SK-MEL-5 (cell line): ENCODE measurements around the gene DLX1. TPM values are rescaled to one million over a fixed set of nuclear protein-coding genes. Genes with fewer than 3 reads are reported as not detected.

Experiments
- DNase-seq: peaks from one replicate; pipeline ENCODE4 v3.0.0-alpha.2; 2016; ENCODE audit warnings: low read depth, low spot score
- in situ Hi-C: cut with HindIII; loops from 2 replicates; pipeline ENCODE4 v1.10.0; 2016; ENCODE audit warnings: low sequenced_read_pairs, high pct_unique_total_duplicates, low pct_unique_long_range_greater_than_20kb
- polyA plus RNA-seq, 2 experiments: library from polyadenylated mRNA; depleted of rRNA; stranded (reverse); fragments of >200 nt; gene quantifications; 2 replicates each; pipeline ENCODE4 v1.2.3, GENCODE V29; 2015
- total RNA-seq: library from RNA; depleted of rRNA; stranded (reverse); fragments of >200 nt; shearing (Covaris generic); gene quantifications from 2 replicates; pipeline ENCODE4 v1.2.3, GENCODE V29; 2014; rRNA removed

DLX1 gene
- total RNA-seq = 3.6 and 4.8 TPM in 2 replicates
- polyA plus RNA-seq (2015; cell fraction: cytosol; rRNA removed) = 24.8 and 33.3 TPM in 2 replicates
- 53.0 and 79.0 TPM in 2 replicates for polyA plus RNA-seq (2015; cell fraction: nucleus; rRNA removed)

- no peak for DNase-seq
- in situ Hi-C loops = loop anchor here (25.0 kb wide), 1 partner anchor 123 kb away; no protein-coding TSS in a partner anchor
These were observed at the start of gene DLX1 for GRCh38 chr2:172085460-172086159. Gene DLX1 (plus strand): TSS chr2:172085507. CDS start chr2:172085678, 171 bp downstream.

GRCh38 chr2:172038121-172038520 lies 47.2 kb upstream of the DLX1 start:
- no peak for DNase-seq
- in situ Hi-C loops = no loop called here

- DNase-seq = peak; percentile 33
- in situ Hi-C loops = no loop called here
These were observed 46.7 kb upstream of the DLX1 start for GRCh38 chr2:172038604-172039003.

DNA sequence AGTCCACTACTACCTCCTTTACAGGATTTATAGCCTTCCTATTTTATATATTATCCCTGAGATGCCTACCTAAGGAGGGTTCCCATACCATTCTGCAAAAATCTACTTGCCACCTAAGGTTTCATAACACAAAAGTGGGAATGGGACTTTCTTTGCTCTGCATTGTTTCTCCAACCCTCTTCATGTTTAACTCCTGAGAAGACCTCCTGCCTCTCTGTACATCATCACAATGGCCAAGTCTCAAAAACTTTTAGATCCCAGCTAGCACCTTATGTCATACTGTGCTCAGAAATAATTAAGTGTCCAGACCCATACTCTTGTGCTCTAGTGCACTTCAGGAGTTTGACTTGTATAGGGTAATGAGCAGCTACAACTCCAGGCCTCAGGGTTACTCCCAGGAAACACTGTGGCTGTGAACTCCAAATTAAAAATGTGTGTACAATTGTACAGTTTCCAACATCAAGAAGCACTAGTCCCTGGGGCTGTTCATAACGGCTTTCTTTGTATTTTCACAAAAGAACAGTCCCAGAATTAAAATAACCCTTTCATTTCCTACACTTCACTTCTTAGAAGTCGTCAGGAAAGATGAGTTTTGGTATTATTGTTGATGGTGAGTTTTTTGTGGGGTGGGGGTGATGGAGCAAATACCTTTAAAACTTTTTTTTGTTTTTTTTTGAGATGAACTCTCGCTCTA lies 46.1 kb upstream of the DLX1 start:
- in situ Hi-C loops = no loop called here
- no peak for DNase-seq

- in situ Hi-C loops = no loop called here
- DNase-seq = no peak
These were observed 45.0 kb upstream of the DLX1 start for GRCh38 chr2:172040311-172040710.

DNA sequence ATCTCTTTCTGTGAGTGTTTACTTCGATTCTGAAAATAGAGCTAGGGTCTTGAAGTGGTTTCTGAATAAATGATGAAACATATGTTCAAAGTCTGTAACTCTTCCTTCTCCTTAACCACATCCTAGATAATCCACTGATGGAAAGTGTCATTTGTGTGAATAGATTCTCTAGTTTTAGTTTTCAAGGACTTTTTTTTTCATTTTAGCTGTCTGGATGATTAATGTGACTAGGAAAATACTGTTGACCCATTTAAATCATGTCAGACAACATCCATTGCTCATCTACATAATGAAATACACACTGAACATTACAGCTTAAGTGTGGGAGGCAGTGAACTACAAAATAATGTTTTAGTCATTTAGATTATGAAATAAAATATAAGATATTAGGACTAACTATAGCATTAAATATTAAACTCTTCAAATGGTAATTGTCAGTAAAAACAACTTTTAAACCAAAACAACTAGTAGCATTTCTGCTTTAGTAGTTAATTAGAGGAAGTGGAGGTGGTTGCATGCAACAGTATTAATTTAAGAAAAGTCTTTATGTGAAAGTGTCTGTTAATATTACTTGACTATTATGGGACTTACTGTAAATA lies 39.1 kb upstream of the DLX1 start:
- in situ Hi-C loops = no loop called here
- DNase-seq = peak; percentile 33

GRCh38 chr2:172046866-172047565 lies 38.3 kb upstream of the DLX1 start:
- no peak for DNase-seq
- in situ Hi-C loops = no loop called here

DNA sequence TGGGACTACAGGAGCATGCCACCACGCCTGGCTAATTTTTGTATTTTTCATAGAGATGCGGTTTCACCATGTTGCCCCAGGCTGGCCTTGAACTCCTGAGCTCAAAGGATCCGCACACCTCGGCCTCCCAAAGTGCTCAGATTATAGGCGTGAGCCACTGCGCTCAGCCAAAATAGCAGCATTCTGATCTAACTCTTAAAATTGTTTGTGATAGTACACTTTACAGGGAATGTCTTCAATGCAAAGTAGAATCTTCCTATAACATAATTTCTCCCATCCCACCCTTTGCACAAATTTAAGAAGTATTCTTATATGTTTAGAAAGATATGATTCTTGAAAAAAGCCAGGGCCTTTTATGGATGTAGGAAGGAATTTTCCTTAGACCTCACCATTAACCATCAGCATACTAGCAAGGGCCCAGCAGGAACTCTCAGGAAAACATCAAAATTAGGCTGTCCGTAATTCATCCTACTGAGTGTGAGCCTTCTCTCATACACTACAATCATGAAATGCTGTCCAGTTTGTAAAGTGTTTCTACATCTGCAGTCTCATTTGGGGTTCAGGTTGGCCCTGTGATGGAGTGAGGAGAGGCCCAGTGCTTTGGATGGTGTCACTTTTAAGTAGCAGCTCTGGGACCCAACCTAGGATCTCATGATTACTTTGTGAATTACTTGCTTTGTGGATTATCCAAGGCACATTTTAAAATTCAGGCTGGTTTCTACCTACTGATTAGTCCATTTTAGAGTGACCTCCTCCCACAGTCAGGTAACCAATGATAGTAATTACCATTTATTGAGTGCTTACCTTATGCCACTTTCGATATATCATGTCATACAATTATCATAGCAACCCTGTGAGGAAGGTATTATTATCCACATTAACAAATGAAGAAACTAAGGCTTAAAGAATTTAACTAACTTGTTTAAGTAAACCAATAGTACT lies 37.5 kb upstream of the DLX1 start:
- in situ Hi-C loops = no loop called here
- DNase-seq = no peak

- in situ Hi-C loops = no loop called here
- no peak for DNase-seq
These were observed 36.5 kb upstream of the DLX1 start for GRCh38 chr2:172048508-172049503.

DNA sequence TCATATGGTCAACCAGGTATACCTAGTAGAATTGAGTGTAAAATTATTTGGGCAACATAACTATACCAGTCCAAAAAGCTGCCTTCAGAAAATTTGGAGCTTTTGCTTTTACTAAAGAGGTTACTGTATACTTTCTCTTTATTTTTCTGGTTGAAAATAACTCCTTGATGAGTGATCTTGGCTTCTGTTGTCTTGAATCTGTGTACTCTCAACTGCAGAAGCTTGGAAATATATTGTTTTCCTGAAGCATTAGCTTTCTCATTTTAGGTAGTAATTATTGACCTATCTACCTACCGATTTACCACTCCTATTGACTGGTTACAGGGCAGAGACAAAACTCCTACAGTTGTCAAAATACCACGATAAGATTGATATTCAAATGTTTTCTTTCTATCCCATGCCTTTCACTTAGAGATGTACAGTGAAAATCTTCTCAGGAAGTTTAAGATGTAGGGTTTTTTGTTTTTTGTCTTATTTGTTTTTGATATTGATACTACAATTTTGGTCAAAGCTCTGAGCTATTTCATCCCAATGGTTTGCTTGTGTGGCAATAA lies 35.7 kb upstream of the DLX1 start:
- in situ Hi-C loops = no loop called here
- DNase-seq = no peak

GRCh38 chr2:172050479-172051125 lies 34.7 kb upstream of the DLX1 start:
- in situ Hi-C loops = no loop called here
- peak; percentile 64 for DNase-seq

DNA sequence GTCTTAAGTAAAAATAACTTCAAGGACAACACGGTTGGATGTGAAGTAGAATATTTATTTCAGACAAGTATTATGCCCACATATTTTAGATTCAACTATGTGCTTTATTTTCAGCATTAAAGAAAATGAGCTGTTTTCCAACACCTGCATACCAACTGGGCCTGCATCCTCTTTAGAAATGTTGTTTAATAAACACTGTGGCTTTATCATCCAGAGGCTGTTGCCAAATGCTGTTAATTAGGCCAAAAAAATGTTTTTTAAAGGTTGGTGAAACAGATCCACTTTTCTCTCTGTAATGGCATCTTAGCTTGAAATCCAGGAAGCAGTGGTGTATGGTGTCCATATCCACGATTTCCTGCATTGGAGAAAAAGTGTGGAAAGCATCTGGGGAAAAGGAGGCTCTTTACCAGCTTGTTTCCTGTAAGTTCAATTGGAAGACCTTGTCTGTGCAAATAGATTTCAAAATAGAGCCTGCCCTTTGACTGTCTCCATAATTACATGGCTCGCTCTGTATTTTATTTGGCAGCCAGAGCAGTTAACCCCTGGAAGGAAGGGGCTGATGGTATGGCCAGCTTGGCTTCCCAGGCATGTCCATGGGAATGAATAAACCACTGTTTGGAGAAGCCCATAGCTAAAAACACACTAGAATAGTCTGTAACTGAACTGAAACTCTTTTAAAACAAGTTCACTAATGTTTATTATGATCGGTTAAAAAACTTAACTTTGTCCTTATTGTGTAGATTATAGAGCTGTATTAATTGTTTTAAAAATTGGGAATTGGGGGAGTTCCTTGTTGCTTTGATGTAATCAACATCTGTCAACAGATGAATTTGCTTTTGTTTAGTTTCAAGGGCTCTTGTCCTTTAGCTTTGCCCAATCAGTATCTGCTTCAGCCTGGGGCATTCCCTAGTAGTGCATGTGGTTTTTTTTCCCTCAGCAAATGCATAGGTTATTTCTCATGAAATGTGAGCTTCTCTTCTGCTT lies 33.0 kb upstream of the DLX1 start:
- peak; percentile 94 for DNase-seq
- in situ Hi-C loops = no loop called here

DNA sequence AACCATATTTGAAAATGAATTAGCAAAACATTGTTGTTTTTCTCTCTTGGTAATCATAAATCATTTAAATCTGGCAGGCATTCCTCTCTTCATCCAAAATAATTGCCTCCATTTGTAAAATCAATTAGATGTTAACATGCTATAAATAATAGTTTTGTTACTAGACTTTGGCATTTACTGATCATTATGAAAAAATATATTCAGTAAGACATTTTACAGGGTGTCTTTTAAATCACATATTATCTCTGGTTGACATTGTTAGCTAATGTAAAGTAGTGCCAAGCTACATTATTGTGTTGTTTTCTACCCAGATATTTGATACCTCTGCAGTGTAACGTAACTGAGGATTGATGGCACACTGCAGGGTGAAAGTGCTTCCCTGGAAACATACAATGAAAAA lies 31.8 kb upstream of the DLX1 start:
- in situ Hi-C loops = no loop called here
- DNase-seq = no peak

DNA sequence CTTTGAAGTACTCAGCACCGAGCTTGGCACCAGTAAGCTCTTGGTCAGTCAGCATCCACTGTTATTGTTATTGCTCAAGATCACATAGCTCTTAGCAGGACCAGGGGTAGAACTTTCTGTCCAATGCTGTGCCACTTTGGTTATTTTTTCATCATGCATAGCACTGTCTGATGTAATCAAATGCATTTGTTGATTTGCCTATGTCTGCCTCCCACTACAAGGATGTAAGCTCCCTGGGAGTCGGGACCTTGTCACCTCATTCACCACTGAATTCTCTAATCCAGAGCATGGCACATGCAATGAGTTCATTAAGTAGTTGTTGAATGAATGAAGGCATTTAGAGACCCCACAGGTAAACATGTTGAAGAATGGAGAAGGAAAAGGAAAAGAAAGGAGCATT lies 29.0 kb upstream of the DLX1 start:
- in situ Hi-C loops = no loop called here
- no peak for DNase-seq
